Transverse colon (tissue), 4 donors: ENCODE measurements around the gene APOBR. TPM values are rescaled to one million over a fixed set of nuclear protein-coding genes. Genes with fewer than 3 reads are reported as not detected.
"Not testable (repeated sequence)": the region's sequence is repeated elsewhere in the genome, so short reads cannot be mapped to it uniquely, and the experiment has no call there.

Experiments
- DNase-seq: peaks from one replicate; pipeline ENCODE4 v3.0.0-alpha.2; 2019
- H3K27ac ChIP-seq, 4 donors: fragments of 200-600 bp; sonication (generic); 2 replicates each; pipeline ENCODE4 v1.5.1; 2016 to 2018; ENCODE audit warnings: inconsistent platforms in 4 of 4
- H3K27me3 ChIP-seq: fragments of 200-600 bp; sonication (generic); 2 replicates; pipeline ENCODE4 v1.5.1; 2017; ENCODE audit warnings: inconsistent platforms
- H3K36me3 ChIP-seq, 4 donors: fragments of 200-600 bp; sonication (generic); 2 replicates each; pipeline ENCODE4 v1.5.1; 2017 to 2019; ENCODE audit warnings: inconsistent platforms in 4 of 4
- H3K4me1 ChIP-seq, 4 donors: fragments of 200-600 bp; sonication (generic); 2 replicates each; pipeline ENCODE4 v1.5.1; 2017 to 2020; ENCODE audit warnings: inconsistent platforms in 4 of 4
- H3K4me3 ChIP-seq, 4 donors: fragments of 200-600 bp; sonication (generic); 1 replicate in 1 of 4; 2 replicates in 3 of 4; pipeline versions ENCODE4 v1.5.1 to v1.6.1; 2017 to 2019; ENCODE audit warnings: inconsistent platforms in 4 of 4
- H3K9me3 ChIP-seq, 2 donors: fragments of 200-600 bp; sonication (generic); 2 replicates each; pipeline ENCODE4 v1.5.1; 2017 to 2019; ENCODE audit warnings: inconsistent platforms in 2 of 2
- CTCF ChIP-seq, 5 experiments: fragments of 200-600 bp in 3 of 5; fragments of 450-650 bp in 2 of 5; sonication (generic) in 3 of 5; IDR thresholded peaks; 1 replicate in 2 of 5; 2 replicates in 3 of 5; pipeline ENCODE4 v1.5.1; 2016 to 2017; ENCODE audit warnings: antibody characterized with exemption in 5 of 5, inconsistent platforms in 3 of 5, mild to moderate bottlenecking in 2 of 5, moderate library complexity in 1 of 5
- EP300 ChIP-seq: sonication (generic); formaldehyde crosslinking; IDR thresholded peaks from one replicate; pipeline ENCODE4 v1.6.1; 2017; ENCODE audit warnings: antibody characterized with exemption, low read depth
- POLR2A ChIP-seq: fragments of 450-650 bp; IDR thresholded peaks from one replicate; pipeline ENCODE4 v1.6.1; 2016; ENCODE audit warnings: antibody characterized with exemption, mild to moderate bottlenecking, moderate library complexity
- POLR2AphosphoS5 ChIP-seq, 3 donors: sonication (generic); formaldehyde crosslinking; IDR thresholded peaks; one replicate each; pipeline ENCODE4 v1.6.1; 2016; ENCODE audit warnings: antibody characterized with exemption in 3 of 3
- WGBS, 2 donors: methylation state at CpG; one replicate each; pipeline ENCODE4 v1.1.5; 2018; ENCODE audit warnings: low coverage in 1 of 2; 5-methylcytosine and 5-hydroxymethylcytosine counted together
- in situ Hi-C, 4 donors: fragments of 200-750 bp; cut with MboI; loops; one replicate each; pipeline versions ENCODE4 v1.15.0 to v1.15.1; 2017; ENCODE audit warnings: low sequenced_read_pairs in 3 of 4, low pct_ligation_motif_present in 1 of 4, low pct_unique_long_range_greater_than_20kb in 1 of 4
- intact Hi-C: fragments of 100-400 bp; cut with DNase I; formaldehyde crosslinking; loops from one replicate; pipeline ENCODE4 v1.15.1; 2023; ENCODE audit warnings: low total_unique reads
- total RNA-seq, 4 donors: library from RNA; depleted of rRNA; stranded (reverse); fragments of >200 nt; gene quantifications; one replicate each; pipeline ENCODE4 v1.1.0, GENCODE V29; 2016

APOBR gene
- 10 to 100 TPM; 60.0 to 96.9 (median 61.7) TPM for total RNA-seq

- Histone ChIP-seq H3K4me3 (peak within 1 kb of the TSS in 3 of 4 donors; percentile 33 to 61 (median 43)), H3K27me3 (no peaks in the 10 kb centered on the region), H3K9me3 (no peaks in the 10 kb centered on the region), H3K4me1 (peaks cover 5 to 65% (median 39%) of the 10 kb centered on the region in 4 donors), H3K27ac (peak within 1 kb of the TSS; percentile 89 to 98 (median 95)), H3K36me3 (peaks cover 0 to 3% (median 1%) of the 10 kb centered on the region in 4 donors)
- TF ChIP-seq CTCF (IDR thresholded peaks at IDR 0.05) (no peak), POLR2A (peak; percentile 48), POLR2AphosphoS5 (IDR thresholded peaks at IDR 0.05) (peak; percentile 22 to 47 (median 23))
- in situ Hi-C loops (no loop called here), intact Hi-C loops (no loop called here)
- 31 to 46% methylated on average over 4 to 12 of the region's 12 CpGs for WGBS, 2 donors
- DNase-seq = peak; percentile 75
Measured at GRCh38 chr16:28494121-28494851, at the start of gene APOBR. Gene APOBR, plus strand, starts transcription at chr16:28494643. Its CDS starts 39 bp downstream, at chr16:28494682.

- intact Hi-C loops, in situ Hi-C loops: not testable (repeated sequence)
- whole genome bisulfite sequencing, 2 donors = no CpG with 5 or more reads among the region's 4 CpGs
Measured at GRCh38 chr16:28446388-28446787, 48.1 kb upstream of the APOBR start.

GRCh38 chr16:28447081-28447480 is 47.4 kb upstream of the APOBR start:
- H3K4me3 ChIP-seq, in situ Hi-C loops, H3K9me3 ChIP-seq, intact Hi-C loops, H3K36me3 ChIP-seq, DNase-seq, H3K27ac ChIP-seq, H3K4me1 ChIP-seq, H3K27me3 ChIP-seq: not testable (repeated sequence)
- WGBS, 2 donors = no CpG with 5 or more reads among the region's 6 CpGs

More at GRCh38 chr16:28446388-28446787, 48.1 kb upstream of the APOBR start:
- H3K9me3 ChIP-seq, H3K36me3 ChIP-seq, H3K27ac ChIP-seq, H3K4me1 ChIP-seq, H3K4me3 ChIP-seq, DNase-seq, H3K27me3 ChIP-seq: not testable (repeated sequence)

GRCh38 chr16:28473714-28474265 is 20.7 kb upstream of the APOBR start:
- in situ Hi-C loops (no loop called here), intact Hi-C loops (no loop called here)
- Histone ChIP-seq H3K36me3 (peaks cover 0 to 43% (median 12%) of the 10 kb centered on the region in 4 donors), H3K4me1 (no peaks in the 10 kb centered on the region), H3K4me3 (no peak overlapping the region), H3K27me3 (no peaks in the 10 kb centered on the region), H3K27ac (no peak overlapping the region), H3K9me3 (no peaks in the 10 kb centered on the region)
- no peak for TF ChIP-seq POLR2A
- no peak for TF ChIP-seq EP300
- TF ChIP-seq CTCF (IDR thresholded peaks at IDR 0.05) = no peak
- TF ChIP-seq POLR2AphosphoS5 (IDR thresholded peaks at IDR 0.05) = no peak
- WGBS, 2 donors = 79 to 86% methylated on average over 1 to 8 of the region's 8 CpGs
- DNase-seq = peak; percentile 3

GRCh38 chr16:28475221-28475620 is 19.2 kb upstream of the APOBR start:
- 93 to 100% methylated on average over 2 of the region's 2 CpGs for WGBS, 2 donors
- no peak overlapping the region for H3K4me3 ChIP-seq
- H3K36me3 ChIP-seq = peaks cover 0 to 49% (median 12%) of the 10 kb centered on the region in 4 donors
- intact Hi-C loops (no loop called here), in situ Hi-C loops (no loop called here)
- no peaks in the 10 kb centered on the region for H3K9me3 ChIP-seq
- no peak for DNase-seq
- peaks cover 0 to 10% (median 6%) of the 10 kb centered on the region in 4 donors for H3K4me1 ChIP-seq
- no peaks in the 10 kb centered on the region for H3K27me3 ChIP-seq
- no peak overlapping the region for H3K27ac ChIP-seq
- TF ChIP-seq EP300 (no peak), POLR2AphosphoS5 (IDR thresholded peaks at IDR 0.05) (no peak), POLR2A (no peak), CTCF (IDR thresholded peaks at IDR 0.05) (no peak)
